GM23248 (cell line): ENCODE results near the gene CLCN7.

Experiments used
- EZH2 ChIP-seq: fragments of 200-600 bp; sonication (generic); IDR thresholded peaks from 2 replicates; pipeline ENCODE4 v1.6.1; 2018; ENCODE audit warnings: antibody characterized with exemption, mild to moderate bottlenecking; ENCODE audit not compliant: insufficient read depth, poor library complexity, severe bottlenecking
- EZH2phosphoT487 ChIP-seq: fragments of 200-600 bp; sonication (generic); IDR thresholded peaks from 2 replicates; pipeline ENCODE4 v1.6.1; 2018; ENCODE audit warnings: antibody characterized with exemption, moderate library complexity, mild to moderate bottlenecking, low read depth; ENCODE audit not compliant: insufficient read depth

DNA sequence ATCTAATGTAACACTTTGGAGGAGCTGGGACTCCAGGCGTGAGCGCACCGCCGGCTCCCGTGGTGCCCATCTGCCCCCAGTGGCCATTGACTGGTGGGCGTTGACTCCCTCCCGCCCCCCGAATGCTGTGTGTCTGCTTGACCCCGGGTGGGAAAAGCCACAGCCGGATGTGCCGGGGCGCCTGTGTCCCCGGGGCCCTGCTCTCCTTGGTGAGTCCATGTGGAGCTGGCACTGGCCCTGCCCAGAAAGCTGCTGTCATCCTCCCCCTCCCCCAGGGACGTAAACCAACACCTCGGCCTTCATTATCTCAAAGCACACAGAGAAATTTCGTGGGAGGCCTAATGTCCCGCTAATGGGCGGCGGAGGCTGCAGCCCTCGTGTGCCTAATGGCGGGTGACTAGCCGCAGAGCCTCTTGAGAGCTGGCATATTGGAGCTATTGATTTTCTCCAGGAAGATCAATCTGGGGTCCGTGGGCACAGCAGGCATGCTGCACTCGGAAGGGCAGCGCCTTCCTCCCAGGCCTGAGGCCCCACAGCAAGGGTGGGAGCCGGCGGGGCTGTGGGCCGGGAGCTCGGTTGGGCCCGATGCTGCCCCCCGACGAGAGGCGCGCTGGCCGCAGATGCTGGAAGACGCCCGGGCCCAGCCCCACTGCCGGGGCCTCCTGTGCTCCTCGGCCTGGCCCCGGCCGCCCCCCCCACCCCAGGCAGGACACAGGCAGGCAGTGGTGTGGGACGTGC, 47.9 kb downstream of the CLCN7 start:
- TF ChIP-seq EZH2 = no peak
- TF ChIP-seq EZH2phosphoT487 = no peak
